Fibroblast of the aortic adventitia (primary cell): ENCODE data around the gene SF3B3. TPM values are rescaled to one million over a fixed set of nuclear protein-coding genes. Genes with fewer than 3 reads are reported as not detected.
"Not testable (repeated sequence)": the region's sequence is repeated elsewhere in the genome, so short reads cannot be mapped to it uniquely, and the experiment has no call there.

Source experiments
- DNase-seq: peaks from one replicate; pipeline ENCODE4 v3.0.0-alpha.2; 2010; ENCODE audit warnings: low read depth
- H3K4me3 ChIP-seq: 2 replicates; pipeline ENCODE4 v1.5.1; 2011; ENCODE audit warnings: low read depth, mild to moderate bottlenecking, control low read depth, low read length, moderate library complexity
- CTCF ChIP-seq: IDR thresholded peaks from 2 replicates; pipeline ENCODE4 v1.5.1; 2011; ENCODE audit warnings: mild to moderate bottlenecking, low read length, control low read depth, inconsistent platforms; ENCODE audit not compliant: insufficient read depth
- small RNA-seq: library from RNA; depleted of rRNA; stranded (forward); fragments of <200 nt; gene quantifications from one replicate; pipeline ENCODE3, GENCODE V24; 2012
- total RNA-seq: library from RNA; depleted of rRNA; stranded (reverse); fragments of >200 nt; gene quantifications from 2 replicates; pipeline ENCODE4 v1.2.3, GENCODE V29; 2012; ENCODE audit warnings: low replicate concordance

Gene SF3B3
- total RNA-seq, 1 donor: 184 TPM

GRCh38 chr16:70612931-70613330 is 89.3 kb downstream of the SF3B3 start:
- no peak for TF ChIP-seq CTCF
- no peak for DNase-seq
- H3K4me3 ChIP-seq: no peak overlapping the region

DNA sequence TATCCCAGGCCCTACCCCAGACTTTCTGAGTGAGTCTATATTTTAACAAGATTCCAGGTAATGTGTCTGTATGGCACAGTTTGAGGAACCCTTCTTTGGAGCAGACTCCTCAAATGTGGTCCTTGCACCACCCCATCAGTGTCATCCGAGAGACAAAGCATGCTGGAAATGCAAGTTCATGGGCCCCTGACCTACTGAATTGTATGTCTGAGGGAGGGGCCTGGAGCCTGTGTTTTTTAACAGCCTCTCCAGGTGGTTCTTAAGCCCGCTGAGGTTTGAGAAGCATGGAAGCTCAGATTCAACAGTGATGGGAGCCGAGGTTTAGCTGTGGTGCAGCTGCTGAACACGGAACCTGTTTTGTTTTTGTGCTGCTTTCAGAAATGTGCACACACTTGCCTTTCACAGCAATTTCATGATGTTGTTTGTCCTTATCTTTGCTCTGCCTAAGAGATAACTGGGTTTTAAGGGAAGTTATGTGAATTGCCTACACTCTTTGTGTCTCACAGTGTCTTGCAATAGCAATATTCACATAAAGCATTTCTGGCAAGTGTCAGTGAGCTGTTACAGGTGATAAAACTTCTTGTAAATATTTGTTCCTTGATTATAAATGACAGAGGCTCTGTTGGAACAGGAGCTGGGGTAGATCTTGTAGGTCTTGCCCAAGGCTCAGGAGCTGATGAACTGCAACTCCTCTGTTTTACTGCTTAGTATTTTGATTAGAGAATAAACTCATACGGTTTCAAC is 90.8 kb downstream of the SF3B3 start:
- no peak overlapping the region for H3K4me3 ChIP-seq
- TF ChIP-seq CTCF: no peak
- no peak for DNase-seq

DNA sequence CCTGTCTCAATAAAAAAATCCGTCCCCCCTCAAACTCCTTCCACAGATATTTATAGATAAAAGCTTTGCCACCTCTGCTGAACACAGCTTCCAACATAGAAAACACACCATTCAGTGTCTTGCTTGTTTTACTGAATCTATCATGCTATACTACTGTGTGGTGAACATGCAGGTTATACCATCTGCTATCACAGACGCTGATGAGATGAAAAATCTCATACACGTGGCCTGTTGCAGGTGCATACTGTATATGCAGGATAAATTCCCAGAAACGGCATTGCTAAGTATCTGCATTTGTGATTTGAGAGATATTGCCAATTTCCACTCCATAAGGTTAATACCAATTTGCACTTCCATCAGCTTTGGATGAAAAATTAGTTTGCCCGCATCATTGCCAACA is 92.3 kb downstream of the SF3B3 start:
- H3K4me3 ChIP-seq: no peak overlapping the region
- TF ChIP-seq CTCF: no peak
- no peak for DNase-seq

GRCh38 chr16:70621864-70622263 is 98.2 kb downstream of the SF3B3 start:
- not testable (repeated sequence) for H3K4me3 ChIP-seq, DNase-seq

Small RNAs within 50 kb of the gene (small RNA-seq; reads per million reads assigned to genes)
- gene SNORD111: 1.1 reads per million, percentile 38 among the genes with 10 or more reads in this experiment
- 159 reads per million, percentile 98 among the genes with 10 or more reads in this experiment for gene SNORD111B

Other genes with a start within 250 kb of the SF3B3 start
- gene AARS1, start 234.3 kb upstream of the SF3B3 start, total RNA-seq: 160 and 167 TPM in 2 replicates
- gene DDX19B, start 224.6 kb upstream of the SF3B3 start, total RNA-seq: 28.5 and 30.5 TPM in 2 replicates
- 28.1 and 37.4 TPM in 2 replicates for gene DDX19A, start 176.9 kb upstream of the SF3B3 start, total RNA-seq
- 16.7 and 18.9 TPM in 2 replicates for gene ST3GAL2, start 84.7 kb upstream of the SF3B3 start, total RNA-seq
- gene FCSK, start 69.2 kb upstream of the SF3B3 start, total RNA-seq: 8.1 and 8.9 TPM in 2 replicates
- 59.9 and 131 TPM in 2 replicates for gene COG4, start 262 bp upstream of the SF3B3 start, total RNA-seq
- gene IL34, start 122.7 kb downstream of the SF3B3 start, total RNA-seq: 3.4 and 10.9 TPM in 2 replicates
- gene MTSS2, start 162.2 kb downstream of the SF3B3 start, total RNA-seq: 8.3 and 24.0 TPM in 2 replicates